HG02973 (cell line): ENCODE results near the gene KCNH5.

Source experiments
- ATAC-seq: cut with Tn5 transposase; IDR thresholded peaks from one replicate; pipeline ENCODE4 v1.9.1; 2021; ENCODE audit warnings: moderate library complexity; ENCODE audit not compliant: unreplicated experiment

The KCNH5 gene, protein sequence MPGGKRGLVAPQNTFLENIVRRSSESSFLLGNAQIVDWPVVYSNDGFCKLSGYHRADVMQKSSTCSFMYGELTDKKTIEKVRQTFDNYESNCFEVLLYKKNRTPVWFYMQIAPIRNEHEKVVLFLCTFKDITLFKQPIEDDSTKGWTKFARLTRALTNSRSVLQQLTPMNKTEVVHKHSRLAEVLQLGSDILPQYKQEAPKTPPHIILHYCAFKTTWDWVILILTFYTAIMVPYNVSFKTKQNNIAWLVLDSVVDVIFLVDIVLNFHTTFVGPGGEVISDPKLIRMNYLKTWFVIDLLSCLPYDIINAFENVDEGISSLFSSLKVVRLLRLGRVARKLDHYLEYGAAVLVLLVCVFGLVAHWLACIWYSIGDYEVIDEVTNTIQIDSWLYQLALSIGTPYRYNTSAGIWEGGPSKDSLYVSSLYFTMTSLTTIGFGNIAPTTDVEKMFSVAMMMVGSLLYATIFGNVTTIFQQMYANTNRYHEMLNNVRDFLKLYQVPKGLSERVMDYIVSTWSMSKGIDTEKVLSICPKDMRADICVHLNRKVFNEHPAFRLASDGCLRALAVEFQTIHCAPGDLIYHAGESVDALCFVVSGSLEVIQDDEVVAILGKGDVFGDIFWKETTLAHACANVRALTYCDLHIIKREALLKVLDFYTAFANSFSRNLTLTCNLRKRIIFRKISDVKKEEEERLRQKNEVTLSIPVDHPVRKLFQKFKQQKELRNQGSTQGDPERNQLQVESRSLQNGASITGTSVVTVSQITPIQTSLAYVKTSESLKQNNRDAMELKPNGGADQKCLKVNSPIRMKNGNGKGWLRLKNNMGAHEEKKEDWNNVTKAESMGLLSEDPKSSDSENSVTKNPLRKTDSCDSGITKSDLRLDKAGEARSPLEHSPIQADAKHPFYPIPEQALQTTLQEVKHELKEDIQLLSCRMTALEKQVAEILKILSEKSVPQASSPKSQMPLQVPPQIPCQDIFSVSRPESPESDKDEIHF

GRCh38 chr14:63045234-63045611 lies at the start of gene KCNH5:
Gene KCNH5, minus strand, starts transcription at chr14:63045458. Its CDS starts 272 bp downstream, at chr14:63045186.
- no peak for ATAC-seq

GRCh38 chr14:63091394-63091996 lies 46.2 kb upstream of the KCNH5 start:
- no peak for ATAC-seq

- ATAC-seq = no peak
Observed at GRCh38 chr14:63088865-63089264, 43.6 kb upstream of the KCNH5 start.

GRCh38 chr14:63078569-63078968 lies 33.3 kb upstream of the KCNH5 start:
- no peak for ATAC-seq

DNA sequence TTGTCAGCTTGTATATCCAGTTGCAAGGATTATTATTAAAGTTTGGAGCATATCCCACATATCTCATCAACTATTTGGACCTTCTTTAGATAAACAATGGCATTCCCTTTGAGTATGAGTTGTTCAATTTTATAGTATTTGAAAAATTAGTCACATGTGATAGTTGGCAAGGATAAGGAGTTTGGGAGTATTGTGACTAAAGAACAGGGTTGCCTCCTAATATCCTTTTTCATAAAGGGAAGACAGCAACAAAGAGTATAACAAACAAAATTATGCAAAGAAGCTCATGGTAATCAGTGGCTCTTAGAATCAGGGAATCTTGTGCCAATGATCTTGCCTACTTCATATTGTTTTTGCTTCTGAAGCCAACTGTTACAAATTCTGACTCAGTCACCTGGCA lies 31.2 kb upstream of the KCNH5 start:
- no peak for ATAC-seq

GRCh38 chr14:63055631-63056030 lies 10.4 kb upstream of the KCNH5 start:
- ATAC-seq = no peak

DNA sequence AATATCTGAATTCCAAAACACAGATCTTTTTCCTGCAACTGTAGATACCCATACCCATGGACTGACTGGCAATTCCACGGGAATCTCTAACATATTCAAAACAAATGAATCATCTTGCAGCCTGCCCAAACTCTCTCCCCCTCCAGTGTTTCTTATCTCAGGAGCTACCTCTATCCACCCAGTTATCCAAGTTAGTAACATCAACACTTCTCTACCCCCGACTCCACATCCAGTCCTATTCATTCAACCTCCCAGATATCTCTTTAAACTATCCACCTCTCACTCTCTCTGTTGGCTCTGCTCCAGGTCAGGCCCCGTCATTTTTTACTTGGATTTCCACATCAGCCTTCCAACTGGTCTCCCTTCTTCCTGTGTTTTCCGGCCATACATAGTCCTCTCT lies 6.7 kb upstream of the KCNH5 start:
- ATAC-seq = no peak

DNA sequence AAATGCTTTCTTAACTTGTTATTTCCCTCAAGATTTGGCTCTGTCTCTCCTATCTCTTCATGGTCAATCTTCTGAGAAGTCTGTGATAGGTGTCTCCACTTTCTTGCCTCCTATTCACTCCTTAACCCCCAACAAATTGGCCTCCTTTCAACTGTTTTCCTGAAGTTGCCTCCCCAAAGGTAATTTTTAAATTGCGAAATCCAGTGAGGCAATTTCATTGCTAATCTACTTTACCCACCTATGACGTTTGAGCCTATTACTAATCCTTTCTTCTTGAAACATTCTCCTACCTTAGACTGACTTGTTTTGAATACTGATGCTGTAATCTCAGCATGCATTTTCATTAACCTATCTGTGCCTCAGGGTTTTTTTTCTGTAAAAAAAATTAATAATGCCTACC lies 6.0 kb upstream of the KCNH5 start:
- ATAC-seq = no peak

- no peak for ATAC-seq
Observed at GRCh38 chr14:63050694-63051093, 5.4 kb upstream of the KCNH5 start.

DNA sequence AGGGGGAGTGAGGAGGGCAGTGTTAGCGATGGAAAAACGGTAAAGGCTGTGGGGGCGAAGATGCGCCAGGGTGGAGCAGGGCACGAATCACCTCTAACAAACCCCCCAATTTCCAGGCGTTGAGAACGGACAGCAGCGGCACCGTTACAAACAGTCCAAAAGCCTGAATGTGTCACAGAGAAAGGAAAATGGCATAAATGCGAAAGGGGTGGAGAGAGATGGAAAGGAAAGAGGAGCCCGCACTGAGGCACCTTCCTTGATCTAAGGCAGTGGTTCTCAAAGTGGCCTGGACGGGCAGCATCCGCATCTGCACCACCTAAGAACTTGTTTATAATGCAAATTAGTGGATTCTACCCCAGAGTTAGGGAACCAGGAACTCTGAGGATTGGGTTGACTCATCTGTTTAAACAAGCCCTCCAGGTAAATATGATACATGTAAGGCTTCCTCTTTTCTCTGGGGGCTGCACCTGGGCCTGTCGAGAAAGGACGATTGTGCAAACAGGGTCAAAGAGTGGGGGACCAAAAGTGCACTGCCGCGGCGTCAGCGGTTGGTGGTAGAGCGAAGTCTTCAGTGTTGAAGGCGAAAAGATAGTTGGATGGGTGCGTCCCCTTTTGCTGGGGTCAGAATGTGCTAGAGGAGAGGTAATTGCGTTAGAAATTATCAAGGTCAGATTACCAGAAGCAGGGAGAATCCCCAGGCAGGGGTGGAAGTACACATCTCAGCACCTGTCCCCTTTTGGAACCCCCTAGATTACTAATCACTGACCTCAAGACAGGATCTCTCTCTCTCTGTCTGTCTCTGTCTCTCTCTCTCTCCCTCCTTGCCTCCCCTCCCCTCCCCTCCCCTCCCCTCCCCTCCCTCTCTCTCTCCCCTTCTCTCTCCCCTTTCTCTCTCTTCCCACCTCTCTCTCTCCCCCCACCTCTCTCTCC lies 1.3 kb upstream of the KCNH5 start:
- no peak for ATAC-seq

GRCh38 chr14:63045612-63046320 lies 508 bp upstream of the KCNH5 start:
- ATAC-seq = no peak

DNA sequence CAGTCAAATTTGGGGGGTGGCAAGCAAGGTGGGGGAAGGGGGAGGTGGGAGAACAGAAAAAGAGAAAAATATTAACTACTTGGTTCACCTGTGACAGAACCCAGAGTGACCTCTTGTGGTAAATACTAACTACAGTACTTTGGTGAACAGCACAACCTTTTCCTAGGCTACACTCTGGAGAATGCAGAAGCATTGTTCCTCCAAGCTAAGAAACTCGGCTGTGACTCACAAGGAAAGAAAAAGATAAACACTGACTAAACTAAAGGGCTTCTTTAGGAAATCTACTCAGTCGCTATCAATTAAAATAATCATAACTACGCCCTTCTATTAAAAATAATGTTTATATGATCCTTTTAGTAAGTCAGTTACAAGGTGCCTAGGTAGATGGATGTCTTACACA lies 5.4 kb downstream of the KCNH5 start:
- no peak for ATAC-seq

DNA sequence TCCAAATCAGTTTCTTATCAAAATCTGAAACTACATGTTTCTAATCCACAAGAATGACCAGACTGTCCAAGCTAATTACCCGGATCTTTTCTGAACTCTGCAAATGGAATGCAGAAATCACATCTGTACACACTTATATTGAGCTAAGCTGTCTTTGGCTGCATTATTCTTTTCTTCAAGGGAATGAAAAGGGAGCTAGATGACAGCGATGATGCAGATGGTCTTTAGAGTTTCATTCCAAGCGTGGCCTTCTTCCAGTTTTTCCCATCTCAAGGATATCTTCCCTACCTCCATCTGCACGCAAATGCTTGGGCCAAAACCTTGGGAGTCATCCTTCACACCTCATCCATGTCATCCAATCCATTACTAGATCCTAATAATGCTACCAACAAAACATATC lies 12.6 kb downstream of the KCNH5 start:
- no peak for ATAC-seq

GRCh38 chr14:63032076-63032475 lies 13.2 kb downstream of the KCNH5 start:
- no peak for ATAC-seq

DNA sequence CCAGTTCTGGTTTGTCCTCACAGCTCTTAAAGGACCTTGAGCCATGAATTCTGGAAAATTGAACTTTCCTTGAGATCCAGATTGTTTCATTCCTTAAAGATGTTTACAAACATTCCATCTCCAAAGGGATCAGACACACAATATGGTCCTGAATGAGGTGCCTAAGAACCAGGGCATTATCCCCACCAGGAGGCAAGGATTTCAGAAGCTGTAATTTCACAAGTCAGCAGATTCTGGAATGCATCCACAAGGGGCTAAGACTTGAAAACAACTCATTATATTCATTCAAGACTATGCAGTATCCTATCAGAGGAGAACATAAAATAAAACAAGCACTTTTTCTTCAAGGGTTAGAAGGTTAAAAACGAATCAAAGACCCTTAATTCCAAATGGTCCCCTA lies 15.1 kb downstream of the KCNH5 start:
- ATAC-seq = no peak

- no peak for ATAC-seq
Observed at GRCh38 chr14:63027719-63028118, 17.5 kb downstream of the KCNH5 start.

DNA sequence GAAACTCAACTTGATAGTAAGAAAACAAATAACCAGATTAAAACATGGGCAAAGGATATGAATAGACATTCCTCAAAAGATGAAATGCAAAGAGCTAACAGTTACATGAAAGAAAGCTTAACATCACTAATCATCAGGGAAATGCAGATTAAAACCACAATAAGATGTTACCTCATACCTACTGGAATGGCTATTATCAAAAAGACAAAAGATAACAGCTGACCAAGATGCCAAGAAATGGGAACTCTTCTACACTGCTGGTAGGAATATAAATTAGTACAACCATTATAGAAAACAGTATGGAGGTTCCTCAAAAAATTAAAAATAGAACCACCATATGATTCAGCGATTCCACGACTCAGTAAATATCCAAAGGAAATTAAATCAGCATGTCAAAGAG lies 18.8 kb downstream of the KCNH5 start:
- no peak for ATAC-seq

GRCh38 chr14:63014621-63015020 lies 30.6 kb downstream of the KCNH5 start:
- ATAC-seq = no peak

DNA sequence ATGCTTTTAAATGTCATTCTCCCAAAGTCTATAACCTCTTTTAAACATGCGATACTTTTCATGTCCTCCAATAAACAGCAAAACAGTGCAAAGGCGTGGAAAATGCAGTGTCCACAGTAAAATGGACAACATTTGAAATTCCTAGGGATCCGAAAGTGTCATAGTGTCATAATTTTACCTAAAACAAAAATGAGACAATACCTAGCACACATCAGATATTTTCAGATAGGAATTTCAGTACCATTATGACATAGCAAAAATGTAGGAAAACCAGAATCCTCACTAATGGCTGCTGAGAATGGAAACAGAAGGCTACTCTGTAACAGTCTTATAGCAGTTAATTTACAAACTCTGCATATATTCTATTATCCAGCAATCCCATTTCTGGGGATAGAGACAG lies 33.1 kb downstream of the KCNH5 start:
- no peak for ATAC-seq

DNA sequence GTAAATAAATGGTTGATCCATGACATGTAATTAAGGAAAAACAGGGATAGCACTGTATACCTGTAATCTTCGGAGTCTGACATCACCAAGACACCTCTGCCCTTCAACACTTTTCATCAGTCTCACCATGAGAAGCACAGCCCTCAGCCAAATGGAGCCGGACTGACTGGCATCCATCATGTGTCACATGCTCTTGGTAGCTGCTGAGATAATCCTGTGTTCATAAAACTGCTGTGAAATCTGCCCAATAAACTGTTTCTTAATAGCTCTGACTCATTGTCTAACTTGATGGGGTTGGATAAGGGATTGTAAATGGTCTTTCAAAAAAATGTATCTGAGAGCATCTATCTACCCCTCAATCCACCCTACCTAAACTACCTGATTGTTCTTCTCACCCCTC lies 33.6 kb downstream of the KCNH5 start:
- no peak for ATAC-seq
